ENCODE results near the gene GBP4. TPM values are rescaled to one million over a fixed set of nuclear protein-coding genes. Genes with fewer than 3 reads are reported as not detected.

The GBP4 gene
- total and polyA plus RNA-seq, 9 of the 15 experiments (the other 6 are each of a cell fraction or from before 2014, with no cell fraction given) = 0.04 to 0.40 (median 0.11) TPM

- no peak within 1 kb of the TSS for H3K27ac ChIP-seq (ENCODE audit: extremely low read depth, low read depth, low read length)
- CTCF ChIA-PET (ENCODE audit: low intra/inter-chr PET ratio) = no interaction called here
- no peaks in the 10 kb centered on the region for H3K27me3 ChIP-seq (ENCODE audit: control insufficient read depth in 2 of 2, insufficient read depth in 2 of 2, low read length in 2 of 2)
- no TSS peak for BruUV-seq (replicated peaks)
- DNase-seq (ENCODE audit: extremely low read depth in 1 of 4, low spot score in 3 of 4) (no peak), ATAC-seq (no peak), FAIRE-seq (no peak)
- H2AFZ ChIP-seq (ENCODE audit: low read depth, low read length) = no peak within 1 kb of the TSS
- H3K4me1 ChIP-seq (replicated peaks in 1 of 2; ENCODE audit: control insufficient read depth in 2 of 2, insufficient read depth in 2 of 2, low read length in 2 of 2) = no peaks in the 10 kb centered on the region
- H3K36me3 ChIP-seq (ENCODE audit: control insufficient read depth, insufficient read depth, low read length) = no peaks in the 10 kb centered on the region
- POLR2A ChIA-PET = no interaction called here
- H3K9me1 ChIP-seq (ENCODE audit: control insufficient read depth, insufficient read depth, low read length) = no peaks in the 10 kb centered on the region
- intact Hi-C loops (cut with micrococcal nuclease) (loop anchor here (5.0 kb wide), 1 partner anchor 52 kb away; no protein-coding TSS in a partner anchor), in situ Hi-C loops (cut with MboI) (no loop called here)
- no peak within 1 kb of the TSS for H3K9ac ChIP-seq (ENCODE audit: insufficient read depth in 1 of 2, low read depth in 2 of 2, low read length in 2 of 2)
- TF ChIP-seq ETV6 (IDR thresholded peaks at IDR 0.05; ENCODE audit: borderline replicate concordance in 1 of 2, low read depth in 2 of 2, low read length in 1 of 2) (no peak), ETV6 (CRISPR knock-in tag; IDR thresholded peaks at IDR 0.05; ENCODE audit: borderline replicate concordance) (no peak), DMBX1 (CRISPR knock-in tag; IDR thresholded peaks at IDR 0.05; ENCODE audit: borderline replicate concordance) (no peak), ZNF184 (CRISPR knock-in tag; IDR thresholded peaks at IDR 0.05) (no peak), FOXA3 (CRISPR knock-in tag; conservative IDR thresholded peaks at IDR 0.05 in 1 of 2, IDR thresholded peaks at IDR 0.05 in 1 of 2) (no peak), MECOM (CRISPR knock-in tag; IDR thresholded peaks at IDR 0.05) (no peak), ASH1L (IDR thresholded peaks at IDR 0.05; ENCODE audit: borderline replicate concordance, low read depth, partially characterized antibody) (no peak), PBX2 (CRISPR knock-in tag; IDR thresholded peaks at IDR 0.05; ENCODE audit: low read depth) (no peak), PBX2 (tag; conservative IDR thresholded peaks at IDR 0.05; ENCODE audit: low read depth) (no peak), ATF3 (IDR thresholded peaks at IDR 0.05) (no peak), ATF3 (CRISPR knock-in tag; conservative IDR thresholded peaks at IDR 0.05) (no peak), ZC3H4 (CRISPR knock-in tag; IDR thresholded peaks at IDR 0.05; ENCODE audit: borderline replicate concordance) (no peak), SIX5 (IDR thresholded peaks at IDR 0.05; ENCODE audit: borderline replicate concordance in 1 of 2, insufficient read depth in 1 of 2, low read depth in 1 of 2, low read length in 2 of 2) (no peak), GTF2E2 (tag; IDR thresholded peaks at IDR 0.05) (no peak)
- H3K4me3 ChIP-seq = no peak within 1 kb of the TSS
- no peaks in the 10 kb centered on the region for H3K79me2 ChIP-seq (ENCODE audit: control insufficient read depth, insufficient read depth, low read length)
- no peaks in the 10 kb centered on the region for H3K9me3 ChIP-seq (replicated peaks; ENCODE audit: control insufficient read depth, insufficient read depth, low read depth, low read length)
- no peak within 1 kb of the TSS for H3K4me2 ChIP-seq (ENCODE audit: insufficient read depth, low read length)
- no peaks in the 10 kb centered on the region for H4K20me1 ChIP-seq (replicated peaks; ENCODE audit: control insufficient read depth, insufficient read depth, low read length)
Measured at GRCh38 chr1:89175601-89176256, 23.0 kb downstream of the GBP4 start, which contains the start of gene GBP7. Gene GBP7, minus strand, starts transcription at chr1:89176003. Its CDS starts 4,068 bp downstream, at chr1:89171935.

Data from K562 (cell line).